PFSK-1 (cell line): ENCODE results near the gene NFKBIE.

ENCODE experiments used
- POLR2AphosphoS5 ChIP-seq: IDR thresholded peaks from 2 replicates; pipeline ENCODE4 v1.6.1; 2012; ENCODE audit warnings: low read depth, mild to moderate bottlenecking, control low read depth, low read length, moderate library complexity
- REST ChIP-seq, 2 experiments: IDR thresholded peaks; 2 replicates each; pipeline versions ENCODE4 v1.6.1 to v1.8.0; 2011 to 2012; ENCODE audit warnings: low read depth in 2 of 2, low read length in 2 of 2, control low read depth in 1 of 2, inconsistent platforms in 1 of 2, mild to moderate bottlenecking in 1 of 2, moderate library complexity in 1 of 2; ENCODE audit not compliant: insufficient read depth in 1 of 2
- TAF1 ChIP-seq: IDR thresholded peaks from 2 replicates; pipeline ENCODE4 v1.6.1; 2012; ENCODE audit warnings: low read length, control low read depth, borderline replicate concordance; ENCODE audit not compliant: insufficient read depth

GRCh38 chr6:44211284-44211683 lies 54.1 kb downstream of the NFKBIE start:
- TF ChIP-seq REST (IDR thresholded peaks at IDR 0.05; ENCODE audit: insufficient read depth in 1 of 2, low read depth in 2 of 2, low read length in 2 of 2), result no peak
- no peak for TF ChIP-seq POLR2AphosphoS5
- TF ChIP-seq TAF1, result no peak
